Peyer's patch (tissue), 4 donors: ENCODE measurements around the gene B4GALT1. TPM values are rescaled to one million over a fixed set of nuclear protein-coding genes. Genes with fewer than 3 reads are reported as not detected.

ENCODE experiments used
- DNase-seq, 3 donors: peaks; one replicate each; pipeline ENCODE4 v3.0.0-alpha.2; 2017 to 2019
- H3K27ac ChIP-seq, 4 donors: fragments of 200-600 bp; sonication (generic); one replicate each; pipeline ENCODE4 v1.5.1; 2016 to 2019
- H3K27me3 ChIP-seq, 2 donors: fragments of 200-600 bp; sonication (generic); one replicate each; pipeline ENCODE4 v1.5.1; 2019
- H3K36me3 ChIP-seq, 3 donors: fragments of 200-600 bp; sonication (generic); one replicate each; pipeline ENCODE4 v1.5.1; 2016 to 2019
- H3K4me1 ChIP-seq, 4 donors: fragments of 200-600 bp; sonication (generic); one replicate each; pipeline ENCODE4 v1.5.1; 2016 to 2019
- H3K4me3 ChIP-seq, 4 donors: fragments of 200-600 bp; sonication (generic); 1 replicate in 3 of 4; 2 replicates in 1 of 4; pipeline ENCODE4 v1.5.1; 2016 to 2019; ENCODE audit warnings: mild to moderate bottlenecking in 1 of 4
- H3K9me3 ChIP-seq, 4 donors: fragments of 200-600 bp; sonication (generic); one replicate each; pipeline ENCODE4 v1.5.1; 2016 to 2019; ENCODE audit warnings: mild to moderate bottlenecking in 1 of 4
- CTCF ChIP-seq, 6 experiments: fragments of 450-650 bp in 4 of 6; fragments of 200-600 bp in 2 of 6; sonication (generic) in 1 of 6; IDR thresholded peaks; one replicate each; pipeline ENCODE4 v1.5.1; 2017 to 2019; ENCODE audit warnings: antibody characterized with exemption in 6 of 6, mild to moderate bottlenecking in 3 of 6, moderate library complexity in 1 of 6
- POLR2A ChIP-seq, 2 donors: fragments of 450-650 bp; IDR thresholded peaks; one replicate each; pipeline ENCODE4 v1.5.1; 2017; ENCODE audit warnings: antibody characterized with exemption in 2 of 2, mild to moderate bottlenecking in 2 of 2, moderate library complexity in 2 of 2
- total RNA-seq, 4 donors: library from RNA; depleted of rRNA; stranded (reverse); fragments of >200 nt; gene quantifications; one replicate each; pipeline ENCODE4 v1.1.0, GENCODE V29; 2016

B4GALT1 gene
- total RNA-seq, 4 donors from 2014 or later: 26.4 to 65.3 (median 44.1) TPM

- Histone ChIP-seq H3K9me3 (no peaks in the 10 kb centered on the region), H3K4me1 (peaks cover 0 to 7% (median 3%) of the 10 kb centered on the region in 4 donors), H3K4me3 (no peak overlapping the region), H3K27me3 (no peaks in the 10 kb centered on the region), H3K36me3 (no peaks in the 10 kb centered on the region), H3K27ac (no peak overlapping the region)
- DNase-seq: no peak
- TF ChIP-seq CTCF (IDR thresholded peaks at IDR 0.05): no peak
- no peak for TF ChIP-seq POLR2A (IDR thresholded peaks at IDR 0.05)
Measured at GRCh38 chr9:33172256-33173238, 5.4 kb upstream of the B4GALT1 start.

- H3K27ac ChIP-seq: no peak overlapping the region
- no peak for TF ChIP-seq POLR2A (IDR thresholded peaks at IDR 0.05)
- peak in 5 of 6 experiments; percentile 17 to 68 (median 57) for TF ChIP-seq CTCF (IDR thresholded peaks at IDR 0.05)
- no peaks in the 10 kb centered on the region for H3K9me3 ChIP-seq
- no peaks in the 10 kb centered on the region for H3K27me3 ChIP-seq
- peak; percentile 54 to 79 (median 65) for DNase-seq
- no peak overlapping the region for H3K4me3 ChIP-seq
- no peaks in the 10 kb centered on the region for H3K36me3 ChIP-seq
- H3K4me1 ChIP-seq: peaks cover 0 to 7% (median 3%) of the 10 kb centered on the region in 4 donors
Measured at GRCh38 chr9:33170464-33171415, 3.6 kb upstream of the B4GALT1 start.

- Histone ChIP-seq H3K27me3 (no peaks in the 10 kb centered on the region), H3K4me1 (peaks cover 0 to 18% (median 8%) of the 10 kb centered on the region in 4 donors), H3K27ac (peak overlapping the region in 1 of 4 donors; percentile 98)
Measured at GRCh38 chr9:33168941-33169544, 1.9 kb upstream of the B4GALT1 start.

GRCh38 chr9:33167972-33168461, 881 bp upstream of the B4GALT1 start:
- no peak for TF ChIP-seq POLR2A (IDR thresholded peaks at IDR 0.05)
- TF ChIP-seq CTCF (IDR thresholded peaks at IDR 0.05): no peak
- H3K4me1 ChIP-seq: peaks cover 5 to 28% (median 16%) of the 10 kb centered on the region in 4 donors
- H3K9me3 ChIP-seq: no peaks in the 10 kb centered on the region
- H3K27ac ChIP-seq: peak overlapping the region; percentile 87 to 98 (median 98)
- H3K4me3 ChIP-seq: peak overlapping the region; percentile 58 to 99 (median 92)
- no peaks in the 10 kb centered on the region for H3K27me3 ChIP-seq
- H3K36me3 ChIP-seq: no peaks in the 10 kb centered on the region
- DNase-seq: peak in 2 of 3 donors; percentile 41 to 65

More at GRCh38 chr9:33168941-33169544, 1.9 kb upstream of the B4GALT1 start:
- Histone ChIP-seq H3K36me3 (no peaks in the 10 kb centered on the region), H3K9me3 (no peaks in the 10 kb centered on the region), H3K4me3 (no peak overlapping the region)
- TF ChIP-seq POLR2A (IDR thresholded peaks at IDR 0.05): no peak
- no peak for TF ChIP-seq CTCF (IDR thresholded peaks at IDR 0.05)
- DNase-seq: no peak
